H1 (cell line): ENCODE data around the gene CDC42EP3. TPM values are rescaled to one million over a fixed set of nuclear protein-coding genes. Genes with fewer than 3 reads are reported as not detected.
A peak's percentile ranks its signal among the peaks of the same experiment; 100 is the strongest.

Experiments
- CTCF ChIA-PET: fragments of 300-600 bp; sonication (Branson Sonifier 250); formaldehyde crosslinking; loops from one replicate; lab custom pipeline; 2021; ENCODE audit not compliant: partially characterized antibody; lab: Charles Lee
- POLR2A ChIA-PET: fragments of 300-600 bp; sonication (Branson Sonifier 250); formaldehyde crosslinking; loops from one replicate; lab custom pipeline; 2021; ENCODE audit warnings: inconsistent platforms; ENCODE audit not compliant: partially characterized antibody; lab: Charles Lee
- DNase-seq, 2 experiments: peaks; one replicate each; pipeline versions ENCODE4 v3.0.0 to v3.0.0-alpha.2; 2010 to 2022; ENCODE audit warnings: low spot score in 2 of 2, low read depth in 1 of 2, mixed read lengths in 1 of 2
- FAIRE-seq: peaks from 2 replicates; lab custom pipeline; 2011; peaks lifted over from hg19 to GRCh38; lab: Jason Lieb, UNC
- H2AFZ ChIP-seq: 2 replicates; pipeline ENCODE4 v1.8.1; 2012; ENCODE audit warnings: low read length, inconsistent platforms
- H2AK5ac ChIP-seq: 2 replicates; pipeline ENCODE4 v1.6.1; 2013; ENCODE audit warnings: low read depth, low read length
- H2BK120ac ChIP-seq: replicated peaks from 2 replicates; pipeline ENCODE3; 2013; ENCODE audit warnings: low read depth, low read length, inconsistent platforms
- H2BK12ac ChIP-seq: 2 replicates; pipeline ENCODE4 v1.6.1; 2013; ENCODE audit warnings: low read depth, low read length
- H2BK15ac ChIP-seq: 2 replicates; pipeline ENCODE4 v1.6.1; 2013; ENCODE audit warnings: low read length
- H2BK20ac ChIP-seq: 2 replicates; pipeline ENCODE4 v1.6.1; 2013; ENCODE audit warnings: low read length
- H2BK5ac ChIP-seq: 2 replicates; pipeline ENCODE4 v1.6.1; 2013; ENCODE audit warnings: low read depth, low read length
- H3K14ac ChIP-seq: 2 replicates; pipeline ENCODE4 v1.6.1; 2013; ENCODE audit warnings: inconsistent platforms; ENCODE audit not compliant: insufficient read length
- H3K18ac ChIP-seq: 2 replicates; pipeline ENCODE4 v1.6.1; 2013; ENCODE audit warnings: low read length; ENCODE audit errors: extremely low read depth
- H3K23ac ChIP-seq: 2 replicates; pipeline ENCODE4 v1.6.1; 2013; ENCODE audit warnings: inconsistent platforms; ENCODE audit not compliant: insufficient read length
- H3K23me2 ChIP-seq: 2 replicates; pipeline ENCODE4 v1.6.1; 2013; ENCODE audit warnings: low read depth, low read length
- H3K27ac ChIP-seq: 2 replicates; pipeline ENCODE4 v1.6.1; 2011; ENCODE audit warnings: low read depth, low read length, inconsistent platforms
- H3K27me3 ChIP-seq, 4 experiments: replicated peaks in 1 of 4; 1 replicate in 1 of 4; 2 replicates in 3 of 4; pipeline versions ENCODE4 v1.6.1 to v1.8.1; 2011 to 2013; ENCODE audit warnings: low read length in 3 of 4, mild to moderate bottlenecking in 3 of 4, inconsistent platforms in 2 of 4, mixed read lengths in 2 of 4, moderate library complexity in 1 of 4; ENCODE audit not compliant: control insufficient read depth in 3 of 4, insufficient read depth in 3 of 4; ENCODE audit errors: extremely low read depth in 1 of 4
- H3K36me3 ChIP-seq, 4 experiments: 2 replicates each; pipeline versions ENCODE4 v1.6.1 to v1.8.1; 2011 to 2013; ENCODE audit warnings: mild to moderate bottlenecking in 4 of 4, low read length in 3 of 4, moderate library complexity in 2 of 4, control low read depth in 1 of 4, inconsistent platforms in 1 of 4; ENCODE audit not compliant: insufficient read depth in 4 of 4, control insufficient read depth in 2 of 4
- H3K4ac ChIP-seq: replicated peaks from 2 replicates; pipeline ENCODE3; 2013; ENCODE audit warnings: low read length, low read depth, mixed read lengths, inconsistent platforms; ENCODE audit not compliant: insufficient read length
- H3K4me1 ChIP-seq, 4 experiments: replicated peaks in 1 of 4; 1 replicate in 1 of 4; 2 replicates in 3 of 4; pipeline versions ENCODE4 v1.6.1 to v1.8.1; 2011 to 2013; ENCODE audit warnings: low read length in 3 of 4, inconsistent platforms in 2 of 4, mixed read lengths in 1 of 4; ENCODE audit not compliant: insufficient read depth in 4 of 4, control insufficient read depth in 3 of 4
- H3K4me2 ChIP-seq, 2 experiments: 2 replicates each; pipeline versions ENCODE4 v1.6.1 to v1.8.1; 2011 to 2013; ENCODE audit warnings: low read depth in 2 of 2, low read length in 2 of 2, control low read depth in 1 of 2, inconsistent platforms in 1 of 2, mild to moderate bottlenecking in 1 of 2; ENCODE audit not compliant: insufficient read depth in 1 of 2
- H3K4me3 ChIP-seq, 4 experiments: fragments of 200-600, 300-600 bp in 1 of 4; sonication (generic), shearing (Covaris generic), sonication (Bioruptor Twin) in 1 of 4; 2 replicates each; pipeline versions ENCODE4 v1.5.1 to v1.8.1; 2011 to 2016; ENCODE audit warnings: low read length in 4 of 4, low read depth in 3 of 4, control low read depth in 2 of 4, inconsistent platforms in 2 of 4, mild to moderate bottlenecking in 2 of 4, mixed read lengths in 1 of 4, moderate library complexity in 1 of 4; ENCODE audit not compliant: insufficient read depth in 2 of 4; ENCODE audit errors: extremely low read depth in 1 of 4
- H3K56ac ChIP-seq: replicated peaks from 2 replicates; pipeline ENCODE3; 2013; ENCODE audit warnings: low read depth, mild to moderate bottlenecking, mixed read lengths, low read length, inconsistent platforms; ENCODE audit not compliant: insufficient read length
- H3K79me1 ChIP-seq: 2 replicates; pipeline ENCODE4 v1.6.1; 2013; ENCODE audit warnings: low read depth, low read length, control low read depth
- H3K79me2 ChIP-seq, 2 experiments: 2 replicates each; pipeline versions ENCODE4 v1.6.1 to v1.8.1; 2012 to 2013; ENCODE audit warnings: low read length in 2 of 2, mild to moderate bottlenecking in 2 of 2, inconsistent platforms in 1 of 2; ENCODE audit not compliant: insufficient read depth in 2 of 2, control insufficient read depth in 1 of 2
- H3K9ac ChIP-seq, 4 experiments: replicated peaks in 1 of 4; 1 replicate in 1 of 4; 2 replicates in 3 of 4; pipeline versions ENCODE4 v1.6.1 to v1.8.1; 2011 to 2013; ENCODE audit warnings: low read depth in 3 of 4, low read length in 3 of 4, control low read depth in 2 of 4, mild to moderate bottlenecking in 2 of 4, moderate library complexity in 2 of 4, inconsistent platforms in 1 of 4; ENCODE audit errors: extremely low read depth in 1 of 4
- H3K9me3 ChIP-seq, 2 experiments: 2 replicates each; pipeline versions ENCODE4 v1.6.1 to v1.8.1; 2012 to 2013; ENCODE audit warnings: mild to moderate bottlenecking in 2 of 2, moderate library complexity in 2 of 2, control low read depth in 1 of 2, inconsistent platforms in 1 of 2, low read depth in 1 of 2, low read length in 1 of 2, mixed read lengths in 1 of 2; ENCODE audit not compliant: insufficient read depth in 2 of 2
- H4K20me1 ChIP-seq, 2 experiments: replicated peaks in 1 of 2; 2 replicates each; pipeline versions ENCODE3 to v1.8.1; 2011 to 2013; ENCODE audit warnings: inconsistent platforms in 2 of 2, low read length in 2 of 2, mild to moderate bottlenecking in 1 of 2; ENCODE audit not compliant: insufficient read depth in 2 of 2, control insufficient read depth in 1 of 2
- H4K5ac ChIP-seq: 2 replicates; pipeline ENCODE4 v1.6.1; 2013; ENCODE audit warnings: low read length, low read depth, mixed read lengths, inconsistent platforms; ENCODE audit not compliant: insufficient read length
- H4K8ac ChIP-seq: 2 replicates; pipeline ENCODE4 v1.8.0; 2013; ENCODE audit warnings: mild to moderate bottlenecking, moderate library complexity, low read length, inconsistent platforms; ENCODE audit not compliant: insufficient read depth; ENCODE audit errors: extremely low read depth
- H4K91ac ChIP-seq: replicated peaks from 2 replicates; pipeline ENCODE3; 2013; ENCODE audit warnings: low read length, mixed read lengths, inconsistent platforms; ENCODE audit not compliant: insufficient read length
- BRCA1 ChIP-seq: IDR thresholded peaks from 2 replicates; pipeline ENCODE4 v1.6.1; 2012; ENCODE audit warnings: low read depth, low read length, improper control_type of control experiment
- CBX5 ChIP-seq: fragments of 300-800, 300-1000 bp; sonication (generic); IDR thresholded peaks from 2 replicates; pipeline ENCODE4 v1.7.1; 2016; ENCODE audit warnings: antibody characterized with exemption, low read length, low read depth
- E2F6 ChIP-seq: IDR thresholded peaks from 2 replicates; pipeline ENCODE4 v1.6.1; 2012; ENCODE audit warnings: inconsistent platforms
- KDM1A ChIP-seq: fragments of 200-600, 300-600 bp; sonication (generic); IDR thresholded peaks from 2 replicates; pipeline ENCODE4 v1.7.1; 2016; ENCODE audit warnings: mild to moderate bottlenecking, low read length, borderline replicate concordance
- MAX ChIP-seq: IDR thresholded peaks from 2 replicates; pipeline ENCODE4 v1.6.1; 2012; ENCODE audit warnings: inconsistent platforms
- YY1 ChIP-seq: IDR thresholded peaks from 2 replicates; pipeline ENCODE4 v1.6.1; 2011; ENCODE audit warnings: low read depth, mild to moderate bottlenecking, low read length
- polyA plus RNA-seq, 7 experiments: library from polyadenylated mRNA; depleted of rRNA in 3 of 7; stranded (reverse) in 5 of 7; unstranded in 2 of 7; fragments of >200 nt in 5 of 7; fragments of 200-250 nt in 2 of 7; gene quantifications; 1 replicate in 5 of 7; 2 replicates in 1 of 7; 4 replicates in 1 of 7; pipeline versions ENCODE4 v1.2.1 to v1.2.3, GENCODE V29; 2011 to 2013; ENCODE audit warnings: missing spikeins in 2 of 7, mixed read lengths in 2 of 7
- total RNA-seq: library from RNA; stranded (reverse); fragmentation: NEBNext Ultra II Directional; extraction: Animal tissue kit (Norgen Biotek cat#: 25700); gene quantifications from 2 replicates; pipeline ENCODE4 v1.2.1, GENCODE V29; 2021
- TF ChIP-seq, protein P1 (sequence below): IDR thresholded peaks from 2 replicates; pipeline ENCODE4 v1.6.1; 2011; ENCODE audit warnings: low read depth, mild to moderate bottlenecking, low read length; ENCODE audit not compliant: insufficient read depth

CDC42EP3 gene
- total and polyA plus RNA-seq, 2 of the 8 experiments (the other 6 are each of a cell fraction or from before 2014, with no cell fraction given) = 18.4 to 24.7 TPM

DNA sequence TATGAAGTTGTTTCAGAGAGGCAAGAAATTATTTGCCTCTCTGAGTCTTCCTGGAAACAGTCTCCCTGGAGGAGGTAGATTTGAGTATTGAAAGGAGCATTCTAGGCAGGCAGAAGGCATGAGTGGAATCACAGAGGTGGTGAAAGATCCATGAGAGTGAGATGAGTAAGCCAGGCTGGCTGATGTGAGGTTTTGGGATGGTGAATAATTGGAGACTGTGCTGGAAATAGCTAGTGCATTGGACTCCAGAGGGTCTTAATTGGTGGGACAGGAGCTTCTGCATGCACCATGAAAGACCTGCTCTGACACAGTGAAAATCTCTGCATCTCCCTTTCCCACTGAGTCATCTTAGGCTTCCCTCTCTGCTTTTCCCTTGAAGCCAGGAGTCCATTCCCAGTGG lies 46.3 kb downstream of the CDC42EP3 start:
- no peak overlapping the region for H4K91ac ChIP-seq
- no peak overlapping the region for H2AK5ac ChIP-seq
- no peaks in the 10 kb centered on the region for H3K79me2 ChIP-seq
- H3K4ac ChIP-seq = peak overlapping the region; percentile 35
- DNase-seq (no peak), FAIRE-seq (no peak)
- no peak overlapping the region for H3K4me3 ChIP-seq
- no peak overlapping the region for H3K27ac ChIP-seq
- H3K18ac ChIP-seq = no peak overlapping the region
- no peak overlapping the region for H3K4me2 ChIP-seq
- H2AFZ ChIP-seq = no peak overlapping the region
- H2BK12ac ChIP-seq = no peak overlapping the region
- no peak overlapping the region for H2BK20ac ChIP-seq
- H3K56ac ChIP-seq = no peak overlapping the region
- ChIA-PET POLR2A (no interaction called here), CTCF (interaction anchor here (0.6 to 1.0 kb wide), 2 partner anchors 207 to 840 kb away, joined by 3 to 4 read pairs; no protein-coding TSS in a partner anchor)
- H4K20me1 ChIP-seq = no peaks in the 10 kb centered on the region
- no peaks in the 10 kb centered on the region for H3K36me3 ChIP-seq
- H3K9me3 ChIP-seq = no peaks in the 10 kb centered on the region
- H2BK15ac ChIP-seq = no peak overlapping the region
- H3K23ac ChIP-seq = no peak overlapping the region
- H3K14ac ChIP-seq = no peak overlapping the region
- no peak overlapping the region for H3K9ac ChIP-seq
- no peak overlapping the region for H4K8ac ChIP-seq
- no peaks in the 10 kb centered on the region for H3K23me2 ChIP-seq
- TF ChIP-seq MAX (no peak), E2F6 (no peak), BRCA1 (no peak), CBX5 (no peak), YY1 (no peak), KDM1A (no peak)
- TF ChIP-seq, protein P1, sequence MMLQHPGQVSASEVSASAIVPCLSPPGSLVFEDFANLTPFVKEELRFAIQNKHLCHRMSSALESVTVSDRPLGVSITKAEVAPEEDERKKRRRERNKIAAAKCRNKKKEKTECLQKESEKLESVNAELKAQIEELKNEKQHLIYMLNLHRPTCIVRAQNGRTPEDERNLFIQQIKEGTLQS = no peak
- TF ChIP-seq, all 59 proteins: peak for 0
- no peaks in the 10 kb centered on the region for H3K79me1 ChIP-seq
- no peak overlapping the region for H4K5ac ChIP-seq
- H2BK5ac ChIP-seq = no peak overlapping the region
- no peaks in the 10 kb centered on the region; a peak in 1 of 7 replicates for H3K27me3 ChIP-seq
- no peak overlapping the region for H2BK120ac ChIP-seq
- no peaks in the 10 kb centered on the region for H3K4me1 ChIP-seq
